RPMI8226 (cell line): ENCODE results near the gene TSPYL1.

Source experiments
- DNase-seq: peaks from one replicate; pipeline ENCODE4 v3.0.0-alpha.2; 2015

The TSPYL1 gene

DNA sequence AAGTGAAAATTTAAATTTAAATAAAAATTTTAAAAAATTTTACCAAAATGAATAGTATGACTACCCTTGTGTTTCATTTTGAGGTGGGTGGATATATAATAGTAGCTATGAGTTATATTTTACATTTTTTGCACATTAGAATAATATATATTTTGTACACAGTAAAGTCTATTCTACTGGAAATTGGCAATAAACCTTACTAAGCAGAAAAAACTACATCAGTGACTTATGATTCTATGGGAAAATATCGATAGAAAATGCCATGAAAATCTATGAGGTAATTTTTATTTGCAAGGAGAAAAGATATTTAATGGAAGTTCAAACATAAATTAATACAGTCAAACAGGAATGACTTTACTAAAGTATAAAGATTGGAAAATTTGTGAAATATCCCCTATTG lies 23.0 kb downstream of the TSPYL1 start:
- no peak for DNase-seq

GRCh38 chr6:116255246-116255800 lies 24.4 kb downstream of the TSPYL1 start:
- no peak for DNase-seq

DNA sequence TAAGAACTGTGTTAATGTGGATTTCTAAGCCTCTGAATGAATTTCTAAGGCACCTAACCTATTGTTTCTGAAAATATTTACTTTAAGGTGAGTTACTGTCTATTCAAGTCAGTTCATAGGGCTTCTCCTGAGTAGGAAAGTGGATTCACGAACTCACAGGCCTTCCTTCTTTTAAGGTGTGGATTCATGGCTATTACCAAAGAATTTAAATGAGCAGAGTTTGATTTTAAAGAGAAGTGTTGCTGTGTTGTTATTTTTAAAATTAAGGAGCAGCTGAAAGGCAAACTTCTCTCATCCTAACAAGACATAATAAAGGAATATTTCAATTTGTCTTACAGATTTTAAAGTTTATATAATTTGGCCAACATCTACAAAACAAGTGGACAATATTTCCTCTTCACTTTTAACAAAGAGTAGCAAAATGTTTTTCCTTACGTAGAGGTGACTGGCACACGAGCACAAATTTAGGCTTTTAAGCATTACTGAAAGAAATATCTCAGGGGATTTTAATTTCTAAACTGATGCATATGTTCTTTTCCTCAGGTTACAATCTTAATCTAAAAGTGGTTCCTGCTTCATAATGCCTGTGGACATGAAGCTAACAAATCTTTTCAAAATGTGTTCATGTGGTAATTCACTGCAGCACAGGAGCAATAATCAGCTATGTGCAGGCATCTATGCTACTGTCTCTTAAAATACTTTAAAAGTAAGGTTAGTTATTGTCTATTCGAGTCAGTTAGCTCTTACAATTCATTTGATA lies 25.3 kb downstream of the TSPYL1 start:
- no peak for DNase-seq

GRCh38 chr6:116253505-116254296 lies 26.0 kb downstream of the TSPYL1 start, which contains the start of gene TSPYL4:
Gene TSPYL4 (minus strand): TSS chr6:116254075. CDS start chr6:116254008, 67 bp downstream.
- DNase-seq, result peak; percentile 90

GRCh38 chr6:116253188-116253504 lies 26.6 kb downstream of the TSPYL1 start:
- DNase-seq, result no peak

DNA sequence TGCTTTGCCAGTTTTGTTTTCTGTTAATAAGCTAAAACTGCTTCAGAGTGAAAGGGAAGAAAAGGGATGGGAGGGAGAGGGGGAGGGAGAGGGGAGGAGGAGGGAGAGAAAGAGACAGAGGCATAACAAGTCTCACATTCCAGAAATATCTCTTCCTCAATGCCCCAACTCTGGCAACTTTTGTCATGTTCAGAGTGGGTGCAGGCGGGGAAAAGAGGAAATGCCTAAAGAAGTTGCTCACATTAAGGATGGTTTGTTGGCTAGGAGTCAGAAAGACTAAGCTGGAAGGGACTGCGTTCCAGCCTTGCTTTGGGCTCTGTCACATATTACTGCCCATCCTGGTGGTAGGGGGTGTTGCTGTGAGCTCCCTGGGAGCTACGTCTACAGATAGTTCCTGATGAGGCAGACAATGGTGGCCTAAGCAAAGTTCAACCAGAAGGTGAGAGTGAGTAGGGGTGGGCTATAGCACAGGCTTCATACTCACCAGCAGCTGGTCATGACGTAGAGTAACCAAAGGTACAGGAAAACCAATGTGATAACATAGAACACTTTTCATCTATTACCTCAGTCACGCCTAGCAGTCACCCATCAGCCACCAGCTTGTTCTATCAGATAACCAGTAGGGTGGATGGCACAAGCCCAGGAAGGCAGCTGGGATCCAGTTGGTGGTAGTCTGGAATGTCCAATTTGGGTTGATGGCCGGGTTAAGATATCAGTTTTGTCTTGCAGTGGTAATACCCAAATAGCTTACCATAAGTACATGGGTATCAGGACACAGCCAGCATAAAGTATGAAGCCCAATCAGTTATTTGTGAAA lies 28.0 kb downstream of the TSPYL1 start:
- no peak for DNase-seq

- no peak for DNase-seq
These were observed 31.2 kb downstream of the TSPYL1 start for GRCh38 chr6:116248577-116248976.

DNA sequence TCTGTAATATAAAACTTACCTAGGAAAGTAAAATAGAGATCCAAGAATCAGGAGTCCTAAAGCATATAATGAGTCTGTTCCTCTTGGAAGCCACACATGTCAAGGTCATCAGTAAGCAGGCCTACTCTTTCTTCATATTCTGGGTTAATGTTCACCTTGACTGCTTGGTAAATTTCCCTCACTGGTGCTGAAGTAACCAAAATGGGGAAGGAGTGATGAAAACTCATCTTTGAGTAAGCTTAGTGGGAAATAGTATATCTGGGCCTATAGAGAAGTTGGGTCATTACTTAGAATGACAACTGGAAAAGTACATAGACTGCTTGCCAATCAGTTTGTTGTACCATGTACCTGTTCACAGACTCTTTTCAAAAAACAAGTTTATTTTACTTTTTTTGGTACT lies 32.4 kb downstream of the TSPYL1 start:
- no peak for DNase-seq

- DNase-seq, result no peak
These were observed 33.6 kb downstream of the TSPYL1 start for GRCh38 chr6:116246089-116246488.

- DNase-seq, result no peak
These were observed 35.4 kb downstream of the TSPYL1 start for GRCh38 chr6:116244284-116244683.

- DNase-seq, result no peak
These were observed 39.9 kb downstream of the TSPYL1 start for GRCh38 chr6:116239856-116240255.

- no peak for DNase-seq
These were observed 40.5 kb downstream of the TSPYL1 start for GRCh38 chr6:116239256-116239655.

DNA sequence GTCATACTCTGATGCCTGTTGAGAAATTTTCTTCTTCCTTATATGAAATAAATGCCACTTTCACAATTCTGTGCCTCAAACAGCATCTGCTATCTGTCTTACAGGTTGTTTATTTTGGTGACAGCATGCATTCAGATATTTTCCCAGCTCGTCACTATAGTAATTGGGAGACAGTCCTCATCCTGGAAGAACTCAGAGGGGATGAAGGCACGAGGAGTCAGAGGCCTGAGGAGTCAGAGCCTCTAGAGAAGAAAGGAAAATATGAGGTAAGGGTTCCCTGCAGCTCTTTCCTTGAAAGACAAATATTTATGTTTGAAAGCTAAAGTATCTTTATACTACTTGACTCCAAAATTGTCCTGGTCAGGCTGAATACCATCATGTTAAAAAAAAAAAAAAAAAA lies 41.6 kb downstream of the TSPYL1 start:
- no peak for DNase-seq

GRCh38 chr6:116234689-116235088 lies 45.0 kb downstream of the TSPYL1 start:
- DNase-seq, result no peak

- DNase-seq, result no peak
These were observed 50.3 kb downstream of the TSPYL1 start for GRCh38 chr6:116229287-116229913.
